GM18868 (cell line): Measurements from ENCODE around the gene SLC48A1.

Experiments
- ATAC-seq: cut with Tn5 transposase; IDR thresholded peaks from one replicate; pipeline ENCODE4 v1.9.1; 2021; ENCODE audit warnings: mild to moderate bottlenecking, moderate library complexity; ENCODE audit not compliant: unreplicated experiment

The SLC48A1 gene

GRCh38 chr12:47821346-47821706 lies 48.3 kb downstream of the SLC48A1 start:
- no peak for ATAC-seq

- ATAC-seq: no peak
Measured at GRCh38 chr12:47822401-47822800, 49.4 kb downstream of the SLC48A1 start.

GRCh38 chr12:47822863-47823262 lies 49.8 kb downstream of the SLC48A1 start:
- ATAC-seq: no peak

- no peak for ATAC-seq
Measured at GRCh38 chr12:47823422-47824086, 50.5 kb downstream of the SLC48A1 start.

- ATAC-seq: no peak
Measured at GRCh38 chr12:47824198-47824597, 51.2 kb downstream of the SLC48A1 start.

GRCh38 chr12:47824635-47825034 lies 51.6 kb downstream of the SLC48A1 start:
- ATAC-seq: no peak

GRCh38 chr12:47825173-47825639 lies 52.2 kb downstream of the SLC48A1 start:
- no peak for ATAC-seq

- ATAC-seq: no peak
Measured at GRCh38 chr12:47828008-47828975, 55.3 kb downstream of the SLC48A1 start.

GRCh38 chr12:47828976-47829482 lies 56.0 kb downstream of the SLC48A1 start:
- ATAC-seq: no peak

GRCh38 chr12:47829584-47829983 lies 56.5 kb downstream of the SLC48A1 start:
- ATAC-seq: no peak
